H1 (cell line): ENCODE measurements around the gene ITPR1. TPM values are rescaled to one million over a fixed set of nuclear protein-coding genes. Genes with fewer than 3 reads are reported as not detected.

ENCODE experiments used
- CTCF ChIA-PET: fragments of 300-600 bp; sonication (Branson Sonifier 250); formaldehyde crosslinking; loops from one replicate; lab custom pipeline; 2021; ENCODE audit not compliant: partially characterized antibody; lab: Charles Lee
- POLR2A ChIA-PET: fragments of 300-600 bp; sonication (Branson Sonifier 250); formaldehyde crosslinking; loops from one replicate; lab custom pipeline; 2021; ENCODE audit warnings: inconsistent platforms; ENCODE audit not compliant: partially characterized antibody; lab: Charles Lee
- DNase-seq, 2 experiments: peaks; one replicate each; pipeline versions ENCODE4 v3.0.0 to v3.0.0-alpha.2; 2010 to 2022; ENCODE audit warnings: low spot score in 2 of 2, low read depth in 1 of 2, mixed read lengths in 1 of 2
- FAIRE-seq: peaks from 2 replicates; lab custom pipeline; 2011; peaks lifted over from hg19 to GRCh38; lab: Jason Lieb, UNC
- H2AFZ ChIP-seq: 2 replicates; pipeline ENCODE4 v1.8.1; 2012; ENCODE audit warnings: low read length, inconsistent platforms
- H2AK5ac ChIP-seq: 2 replicates; pipeline ENCODE4 v1.6.1; 2013; ENCODE audit warnings: low read depth, low read length
- H2BK120ac ChIP-seq: replicated peaks from 2 replicates; pipeline ENCODE3; 2013; ENCODE audit warnings: low read depth, low read length, inconsistent platforms
- H2BK12ac ChIP-seq: 2 replicates; pipeline ENCODE4 v1.6.1; 2013; ENCODE audit warnings: low read depth, low read length
- H2BK15ac ChIP-seq: 2 replicates; pipeline ENCODE4 v1.6.1; 2013; ENCODE audit warnings: low read length
- H2BK20ac ChIP-seq: 2 replicates; pipeline ENCODE4 v1.6.1; 2013; ENCODE audit warnings: low read length
- H2BK5ac ChIP-seq: 2 replicates; pipeline ENCODE4 v1.6.1; 2013; ENCODE audit warnings: low read depth, low read length
- H3K14ac ChIP-seq: 2 replicates; pipeline ENCODE4 v1.6.1; 2013; ENCODE audit warnings: inconsistent platforms; ENCODE audit not compliant: insufficient read length
- H3K18ac ChIP-seq: 2 replicates; pipeline ENCODE4 v1.6.1; 2013; ENCODE audit warnings: low read length; ENCODE audit errors: extremely low read depth
- H3K23ac ChIP-seq: 2 replicates; pipeline ENCODE4 v1.6.1; 2013; ENCODE audit warnings: inconsistent platforms; ENCODE audit not compliant: insufficient read length
- H3K23me2 ChIP-seq: 2 replicates; pipeline ENCODE4 v1.6.1; 2013; ENCODE audit warnings: low read depth, low read length
- H3K27ac ChIP-seq: 2 replicates; pipeline ENCODE4 v1.6.1; 2011; ENCODE audit warnings: low read depth, low read length, inconsistent platforms
- H3K27me3 ChIP-seq, 4 experiments: replicated peaks in 1 of 4; 1 replicate in 1 of 4; 2 replicates in 3 of 4; pipeline versions ENCODE4 v1.6.1 to v1.8.1; 2011 to 2013; ENCODE audit warnings: low read length in 3 of 4, mild to moderate bottlenecking in 3 of 4, inconsistent platforms in 2 of 4, mixed read lengths in 2 of 4, moderate library complexity in 1 of 4; ENCODE audit not compliant: control insufficient read depth in 3 of 4, insufficient read depth in 3 of 4; ENCODE audit errors: extremely low read depth in 1 of 4
- H3K36me3 ChIP-seq, 4 experiments: 2 replicates each; pipeline versions ENCODE4 v1.6.1 to v1.8.1; 2011 to 2013; ENCODE audit warnings: mild to moderate bottlenecking in 4 of 4, low read length in 3 of 4, moderate library complexity in 2 of 4, control low read depth in 1 of 4, inconsistent platforms in 1 of 4; ENCODE audit not compliant: insufficient read depth in 4 of 4, control insufficient read depth in 2 of 4
- H3K4ac ChIP-seq: replicated peaks from 2 replicates; pipeline ENCODE3; 2013; ENCODE audit warnings: low read length, low read depth, mixed read lengths, inconsistent platforms; ENCODE audit not compliant: insufficient read length
- H3K4me1 ChIP-seq, 4 experiments: replicated peaks in 1 of 4; 1 replicate in 1 of 4; 2 replicates in 3 of 4; pipeline versions ENCODE4 v1.6.1 to v1.8.1; 2011 to 2013; ENCODE audit warnings: low read length in 3 of 4, inconsistent platforms in 2 of 4, mixed read lengths in 1 of 4; ENCODE audit not compliant: insufficient read depth in 4 of 4, control insufficient read depth in 3 of 4
- H3K4me2 ChIP-seq, 2 experiments: 2 replicates each; pipeline versions ENCODE4 v1.6.1 to v1.8.1; 2011 to 2013; ENCODE audit warnings: low read depth in 2 of 2, low read length in 2 of 2, control low read depth in 1 of 2, inconsistent platforms in 1 of 2, mild to moderate bottlenecking in 1 of 2; ENCODE audit not compliant: insufficient read depth in 1 of 2
- H3K4me3 ChIP-seq, 4 experiments: fragments of 200-600, 300-600 bp in 1 of 4; sonication (generic), shearing (Covaris generic), sonication (Bioruptor Twin) in 1 of 4; 2 replicates each; pipeline versions ENCODE4 v1.5.1 to v1.8.1; 2011 to 2016; ENCODE audit warnings: low read length in 4 of 4, low read depth in 3 of 4, control low read depth in 2 of 4, inconsistent platforms in 2 of 4, mild to moderate bottlenecking in 2 of 4, mixed read lengths in 1 of 4, moderate library complexity in 1 of 4; ENCODE audit not compliant: insufficient read depth in 2 of 4; ENCODE audit errors: extremely low read depth in 1 of 4
- H3K56ac ChIP-seq: replicated peaks from 2 replicates; pipeline ENCODE3; 2013; ENCODE audit warnings: low read depth, mild to moderate bottlenecking, mixed read lengths, low read length, inconsistent platforms; ENCODE audit not compliant: insufficient read length
- H3K79me1 ChIP-seq: 2 replicates; pipeline ENCODE4 v1.6.1; 2013; ENCODE audit warnings: low read depth, low read length, control low read depth
- H3K79me2 ChIP-seq, 2 experiments: 2 replicates each; pipeline versions ENCODE4 v1.6.1 to v1.8.1; 2012 to 2013; ENCODE audit warnings: low read length in 2 of 2, mild to moderate bottlenecking in 2 of 2, inconsistent platforms in 1 of 2; ENCODE audit not compliant: insufficient read depth in 2 of 2, control insufficient read depth in 1 of 2
- H3K9ac ChIP-seq, 4 experiments: replicated peaks in 1 of 4; 1 replicate in 1 of 4; 2 replicates in 3 of 4; pipeline versions ENCODE4 v1.6.1 to v1.8.1; 2011 to 2013; ENCODE audit warnings: low read depth in 3 of 4, low read length in 3 of 4, control low read depth in 2 of 4, mild to moderate bottlenecking in 2 of 4, moderate library complexity in 2 of 4, inconsistent platforms in 1 of 4; ENCODE audit errors: extremely low read depth in 1 of 4
- H3K9me3 ChIP-seq, 2 experiments: 2 replicates each; pipeline versions ENCODE4 v1.6.1 to v1.8.1; 2012 to 2013; ENCODE audit warnings: mild to moderate bottlenecking in 2 of 2, moderate library complexity in 2 of 2, control low read depth in 1 of 2, inconsistent platforms in 1 of 2, low read depth in 1 of 2, low read length in 1 of 2, mixed read lengths in 1 of 2; ENCODE audit not compliant: insufficient read depth in 2 of 2
- H4K20me1 ChIP-seq, 2 experiments: replicated peaks in 1 of 2; 2 replicates each; pipeline versions ENCODE3 to v1.8.1; 2011 to 2013; ENCODE audit warnings: inconsistent platforms in 2 of 2, low read length in 2 of 2, mild to moderate bottlenecking in 1 of 2; ENCODE audit not compliant: insufficient read depth in 2 of 2, control insufficient read depth in 1 of 2
- H4K5ac ChIP-seq: 2 replicates; pipeline ENCODE4 v1.6.1; 2013; ENCODE audit warnings: low read length, low read depth, mixed read lengths, inconsistent platforms; ENCODE audit not compliant: insufficient read length
- H4K8ac ChIP-seq: 2 replicates; pipeline ENCODE4 v1.8.0; 2013; ENCODE audit warnings: mild to moderate bottlenecking, moderate library complexity, low read length, inconsistent platforms; ENCODE audit not compliant: insufficient read depth; ENCODE audit errors: extremely low read depth
- H4K91ac ChIP-seq: replicated peaks from 2 replicates; pipeline ENCODE3; 2013; ENCODE audit warnings: low read length, mixed read lengths, inconsistent platforms; ENCODE audit not compliant: insufficient read length
- CTBP2 ChIP-seq: IDR thresholded peaks from 2 replicates; pipeline ENCODE4 v1.7.0; 2011; ENCODE audit warnings: borderline replicate concordance, mild to moderate bottlenecking, moderate library complexity, mixed read lengths, low read length; ENCODE audit not compliant: insufficient read depth, insufficient read length
- HDAC6 ChIP-seq: IDR thresholded peaks from one replicate; pipeline ENCODE4 v1.7.1; 2012; ENCODE audit warnings: low read depth, mild to moderate bottlenecking, inconsistent platforms, low read length, moderate library complexity
- WGBS, 2 experiments: shearing (Covaris generic) in 1 of 2; methylation state at CpG; one replicate each; pipeline versions ENCODE4 v1.1.6 to v1.1.7; 2013 to 2015; ENCODE audit warnings: low lambda C conversion rate in 2 of 2, mixed read lengths in 2 of 2, inconsistent platforms in 1 of 2, low coverage in 1 of 2, missing lambda C conversion rate in 1 of 2; ENCODE audit not compliant: insufficient replicate concordance in 2 of 2, insufficient coverage in 1 of 2, insufficient read length in 1 of 2; ENCODE audit errors: extremely low coverage in 1 of 2, missing lambda C conversion rate in 1 of 2; 5-methylcytosine and 5-hydroxymethylcytosine counted together
- polyA plus RNA-seq, 7 experiments: library from polyadenylated mRNA; depleted of rRNA in 3 of 7; stranded (reverse) in 5 of 7; unstranded in 2 of 7; fragments of >200 nt in 5 of 7; fragments of 200-250 nt in 2 of 7; gene quantifications; 1 replicate in 5 of 7; 2 replicates in 1 of 7; 4 replicates in 1 of 7; pipeline versions ENCODE4 v1.2.1 to v1.2.3, GENCODE V29; 2011 to 2013; ENCODE audit warnings: missing spikeins in 2 of 7, mixed read lengths in 2 of 7
- total RNA-seq: library from RNA; stranded (reverse); fragmentation: NEBNext Ultra II Directional; extraction: Animal tissue kit (Norgen Biotek cat#: 25700); gene quantifications from 2 replicates; pipeline ENCODE4 v1.2.1, GENCODE V29; 2021

Gene ITPR1
- total and polyA plus RNA-seq, 2 of the 8 experiments (the other 6 are each of a cell fraction or from before 2014, with no cell fraction given): 2.5 to 16.3 TPM

DNA sequence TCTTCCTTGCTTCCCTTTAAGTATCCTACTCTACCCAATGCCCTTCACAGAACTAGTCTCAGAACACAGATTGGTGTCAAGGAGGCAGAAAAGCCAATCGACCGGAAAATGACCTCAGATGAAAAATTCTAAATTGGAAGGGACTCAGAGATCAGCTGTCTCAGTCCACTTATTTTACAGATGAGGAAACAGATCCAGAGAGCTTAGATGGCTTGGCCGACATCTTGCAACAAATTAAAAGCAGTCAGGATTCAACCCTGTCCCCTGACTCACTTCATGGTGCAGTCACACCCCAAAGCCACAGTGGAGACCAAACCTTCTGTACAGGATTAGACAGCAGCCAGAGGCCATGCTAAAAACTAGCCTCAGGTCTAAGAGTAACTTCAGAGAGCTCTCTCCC lies 316.8 kb downstream of the ITPR1 start:
- TF ChIP-seq CTBP2 (no peak), HDAC6 (no peak)

More for the DNA sequence above, 316.8 kb downstream of the ITPR1 start:
- no peak overlapping the region for H4K8ac ChIP-seq
- H2BK15ac ChIP-seq: no peak overlapping the region
- 0 out of 2 replicates have a peak overlapping the region, but pooled peaks have one; percentile 10 for H2BK12ac ChIP-seq
- no peak overlapping the region for H2BK120ac ChIP-seq
- ChIA-PET CTCF (interaction anchor here (0.6 to 1.9 kb wide), 7 partner anchors 11 to 143 kb away, joined by 3 to 5 read pairs (median 3); no protein-coding TSS in a partner anchor), POLR2A (no interaction called here)
- no peak overlapping the region for H2BK5ac ChIP-seq
- H2BK20ac ChIP-seq: no peak overlapping the region
- no peak overlapping the region for H4K91ac ChIP-seq
- H3K14ac ChIP-seq: no peak overlapping the region
- H3K4me3 ChIP-seq: no peak overlapping the region
- no peaks in the 10 kb centered on the region for H3K79me1 ChIP-seq
- DNase-seq: no peak
- H3K79me2 ChIP-seq: no peaks in the 10 kb centered on the region
- no peak overlapping the region for H3K4me2 ChIP-seq
- H3K4ac ChIP-seq: no peak overlapping the region
- no peaks in the 10 kb centered on the region for H4K20me1 ChIP-seq
- no peak overlapping the region for H3K18ac ChIP-seq
- H3K9ac ChIP-seq: no peak overlapping the region
- H4K5ac ChIP-seq: no peak overlapping the region
- H3K9me3 ChIP-seq: no peaks in the 10 kb centered on the region
- H3K23ac ChIP-seq: no peak overlapping the region
- H3K36me3 ChIP-seq: no peaks in the 10 kb centered on the region; a peak in 1 of 8 replicates
- H3K27ac ChIP-seq: no peak overlapping the region
- no peak overlapping the region for H2AFZ ChIP-seq
- no peaks in the 10 kb centered on the region for H3K4me1 ChIP-seq
- 89% methylated on average over 3 of the region's 3 CpGs; no CpG with 5 or more reads in 1 of the 2 experiments for WGBS, 2 experiments
- H2AK5ac ChIP-seq: no peak overlapping the region; the same call in 1 of the 2 replicates
- H3K23me2 ChIP-seq: no peaks in the 10 kb centered on the region
- no peak for FAIRE-seq
- no peaks in the 10 kb centered on the region for H3K27me3 ChIP-seq
- H3K56ac ChIP-seq: no peak overlapping the region
